HuH-7 (cell line): ENCODE data around the gene CCNI.
"Not testable (repeated sequence)": the region's sequence is repeated elsewhere in the genome, so short reads cannot be mapped to it uniquely, and the experiment has no call there.

Experiments
- DNase-seq: peaks from one replicate; pipeline ENCODE4 v3.0.0; 2011; ENCODE audit warnings: low spot score

The CCNI gene, protein sequence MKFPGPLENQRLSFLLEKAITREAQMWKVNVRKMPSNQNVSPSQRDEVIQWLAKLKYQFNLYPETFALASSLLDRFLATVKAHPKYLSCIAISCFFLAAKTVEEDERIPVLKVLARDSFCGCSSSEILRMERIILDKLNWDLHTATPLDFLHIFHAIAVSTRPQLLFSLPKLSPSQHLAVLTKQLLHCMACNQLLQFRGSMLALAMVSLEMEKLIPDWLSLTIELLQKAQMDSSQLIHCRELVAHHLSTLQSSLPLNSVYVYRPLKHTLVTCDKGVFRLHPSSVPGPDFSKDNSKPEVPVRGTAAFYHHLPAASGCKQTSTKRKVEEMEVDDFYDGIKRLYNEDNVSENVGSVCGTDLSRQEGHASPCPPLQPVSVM

GRCh38 chr4:77075869-77076799 is at the start of gene CCNI:
Gene CCNI (minus strand): TSS chr4:77075989. CDS start chr4:77066362, 9,627 bp downstream.
- DNase-seq = peak; percentile 85

DNA sequence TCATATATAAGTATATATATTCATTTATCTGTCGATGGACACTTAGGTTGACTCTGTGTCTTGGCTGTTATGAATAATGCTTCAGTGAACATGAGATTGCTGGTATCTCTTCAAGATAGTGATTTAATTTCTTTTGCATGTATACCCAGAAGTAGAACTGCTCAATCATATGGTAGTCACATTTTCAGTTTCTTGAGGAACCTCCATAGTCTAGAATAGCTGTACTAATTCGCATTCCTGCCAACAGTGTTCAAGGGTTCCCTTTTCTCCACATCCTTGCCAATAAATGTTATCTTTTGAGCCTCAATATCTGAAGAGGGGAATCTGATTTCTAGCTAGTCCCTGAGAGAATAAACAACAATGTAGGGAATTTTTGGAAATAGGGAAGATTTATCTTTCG is 48.8 kb upstream of the CCNI start:
- no peak for DNase-seq

DNA sequence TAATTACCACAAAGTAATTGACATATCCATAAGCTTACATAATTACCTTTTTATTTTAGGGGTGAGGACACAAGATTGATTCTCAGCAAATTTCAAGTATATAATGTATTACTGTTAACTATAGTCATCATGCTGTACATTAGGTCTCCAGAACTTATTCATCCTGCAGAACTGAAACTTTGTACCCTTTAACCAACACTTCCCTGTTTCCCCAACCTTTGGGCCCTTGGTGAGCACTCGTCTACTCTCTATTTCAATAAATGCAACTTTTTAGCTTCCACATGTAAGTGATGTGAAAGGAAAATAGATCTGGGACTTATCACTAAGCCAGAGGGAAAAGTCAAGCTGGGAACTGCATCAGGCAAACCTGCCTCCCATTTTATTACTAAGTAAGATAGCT is 47.6 kb upstream of the CCNI start:
- no peak for DNase-seq

GRCh38 chr4:77122656-77123055 is 46.9 kb upstream of the CCNI start:
- DNase-seq = no peak

DNA sequence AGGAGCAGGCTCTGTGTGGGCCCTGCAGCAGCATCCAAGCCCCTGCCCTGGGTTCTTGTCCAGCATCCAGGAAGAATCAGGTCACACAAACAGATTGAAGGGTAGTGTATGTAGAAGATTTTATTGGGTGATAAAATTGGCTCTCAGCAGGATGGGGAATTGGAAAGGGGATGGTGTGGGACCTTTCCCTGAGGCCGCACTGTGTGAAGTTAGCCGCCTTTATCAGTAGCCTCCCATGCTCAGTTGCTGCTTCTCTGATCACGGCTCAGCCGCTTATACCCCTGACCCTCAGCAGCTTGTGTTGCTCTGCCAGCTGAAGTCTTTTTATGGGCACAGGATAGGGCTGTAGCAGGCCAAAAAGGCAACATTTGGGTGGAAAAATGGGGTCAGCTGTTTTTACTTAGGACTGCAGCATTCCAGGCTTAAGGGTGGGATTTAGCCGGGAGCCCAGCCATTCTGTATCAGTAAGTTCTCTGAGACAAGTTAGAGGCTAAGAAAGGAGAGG is 46.0 kb upstream of the CCNI start:
- no peak for DNase-seq

DNA sequence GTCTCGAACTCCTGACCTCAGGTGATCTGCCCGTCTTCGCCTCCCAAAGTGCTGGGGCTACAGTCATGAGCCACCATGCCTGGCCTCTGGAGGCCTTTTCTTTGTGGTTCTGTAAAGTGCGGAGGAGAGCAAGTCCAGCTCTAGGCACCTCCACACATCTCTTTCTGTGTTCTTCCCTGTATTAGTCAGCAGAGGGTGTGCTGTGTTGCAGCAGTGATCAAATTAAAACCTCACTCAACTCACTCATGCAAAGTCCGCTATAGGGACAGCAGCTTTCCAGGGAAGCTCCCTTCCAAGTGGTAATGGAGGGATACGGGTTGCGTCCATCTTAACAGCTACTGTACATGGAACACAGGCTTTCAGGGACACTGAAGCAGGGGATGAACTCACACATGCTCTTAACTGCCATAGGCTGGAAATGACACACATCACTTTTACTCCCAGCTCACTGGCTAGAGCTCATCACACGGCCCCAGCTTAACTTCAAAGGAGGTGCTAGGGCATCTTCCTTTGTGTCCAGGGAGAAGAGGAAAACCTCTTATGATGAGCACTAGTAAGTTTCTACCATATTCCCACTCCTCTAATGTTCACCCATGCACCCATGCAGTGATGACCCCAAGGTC is 45.2 kb upstream of the CCNI start:
- DNase-seq = peak; percentile 14

GRCh38 chr4:77117721-77118120 is 41.9 kb upstream of the CCNI start:
- DNase-seq = no peak

GRCh38 chr4:77113069-77113468 is 37.3 kb upstream of the CCNI start:
- DNase-seq = no peak

DNA sequence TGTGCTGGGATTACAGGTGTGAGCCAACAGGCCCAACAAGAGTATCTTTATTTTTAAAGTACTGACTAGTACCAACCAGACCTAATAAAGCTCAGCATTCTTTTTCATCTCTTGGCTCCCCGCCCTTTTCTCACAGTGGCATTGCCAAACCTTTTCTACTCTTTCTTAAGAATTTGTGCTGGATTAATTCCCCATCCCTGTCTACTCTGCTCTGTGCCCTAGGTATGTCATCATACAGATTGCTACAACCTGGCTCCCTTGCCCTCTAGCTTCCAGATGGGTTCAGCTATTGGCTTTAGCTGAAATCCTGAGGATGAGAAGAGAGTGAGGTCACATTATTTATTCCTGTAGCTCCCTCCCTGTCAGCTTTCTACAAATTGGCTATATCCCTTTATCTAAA is 34.9 kb upstream of the CCNI start:
- DNase-seq = no peak

DNA sequence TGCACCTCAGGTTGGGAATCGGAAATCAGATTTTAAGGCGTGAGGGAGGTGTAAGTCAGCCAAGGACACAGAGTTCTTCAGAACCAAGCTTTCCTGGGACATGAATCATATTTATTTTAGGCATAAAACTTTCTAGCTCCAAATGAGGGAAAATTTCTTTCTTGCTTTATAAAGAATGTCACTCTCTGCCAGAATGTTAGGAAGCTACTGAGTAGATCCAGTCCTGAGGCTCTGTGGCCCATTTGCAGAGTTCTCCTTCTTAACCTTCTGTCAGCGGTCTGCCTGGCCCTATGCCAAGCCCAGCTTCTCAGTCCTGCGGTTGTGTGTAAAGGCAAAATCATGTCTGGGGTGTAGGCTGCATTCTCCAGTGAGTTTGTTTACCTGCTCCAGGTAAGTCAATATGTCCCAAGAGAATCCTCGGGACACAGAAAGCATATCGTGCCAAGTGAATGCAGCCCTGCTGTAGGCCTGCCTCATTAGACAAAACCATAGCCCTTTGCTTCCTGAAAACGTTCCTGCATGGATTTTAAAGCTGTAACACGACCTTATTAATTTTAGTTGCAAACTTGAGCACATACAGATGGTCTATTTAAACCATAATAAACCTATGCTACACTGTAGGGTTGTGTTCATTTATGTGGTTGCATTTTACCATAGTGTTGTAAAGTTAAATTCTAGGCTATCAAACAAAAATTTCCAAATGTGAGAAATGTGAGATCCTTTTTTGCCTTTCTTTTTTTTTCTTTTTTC is 29.2 kb upstream of the CCNI start:
- DNase-seq = peak; percentile 21

DNA sequence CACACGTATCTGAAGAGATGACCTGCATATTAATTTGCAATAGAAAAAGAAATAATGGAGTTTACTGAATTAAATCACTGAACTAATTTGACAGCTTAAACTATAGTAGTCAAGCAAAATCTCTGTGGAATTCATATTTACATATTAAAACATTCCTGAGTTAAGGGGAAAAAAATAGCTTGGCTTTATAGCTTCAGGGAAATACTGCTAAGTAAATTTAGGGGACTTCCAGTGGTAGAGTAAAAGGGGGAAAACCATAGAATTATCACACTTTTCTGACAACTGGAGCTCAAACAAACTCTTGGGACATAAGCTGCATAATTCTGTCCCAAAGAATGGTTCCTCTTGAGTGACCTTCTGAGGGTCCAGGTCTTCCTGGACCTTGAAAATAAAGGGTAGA is 28.6 kb upstream of the CCNI start:
- no peak for DNase-seq

- DNase-seq = no peak
These were observed 24.4 kb upstream of the CCNI start for GRCh38 chr4:77100234-77100633.

DNA sequence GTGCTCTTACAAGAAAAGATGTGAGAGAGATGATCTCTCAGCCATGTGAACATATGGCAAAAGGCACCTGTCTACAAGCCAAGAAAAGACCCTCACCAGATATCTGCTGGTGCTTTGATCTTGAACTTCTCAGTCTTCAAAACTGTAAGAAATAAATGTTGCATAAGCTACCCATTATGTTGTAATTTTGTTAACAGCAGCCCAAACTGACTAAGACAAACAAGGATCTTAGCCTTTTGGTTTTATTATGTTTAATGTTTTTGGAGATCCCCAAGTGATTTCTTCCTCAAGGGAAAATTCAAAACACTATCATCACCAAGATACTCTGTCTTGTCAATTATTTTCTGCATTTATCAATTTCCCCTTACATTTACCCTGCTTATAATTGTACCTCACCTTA is 21.8 kb upstream of the CCNI start:
- no peak for DNase-seq

DNA sequence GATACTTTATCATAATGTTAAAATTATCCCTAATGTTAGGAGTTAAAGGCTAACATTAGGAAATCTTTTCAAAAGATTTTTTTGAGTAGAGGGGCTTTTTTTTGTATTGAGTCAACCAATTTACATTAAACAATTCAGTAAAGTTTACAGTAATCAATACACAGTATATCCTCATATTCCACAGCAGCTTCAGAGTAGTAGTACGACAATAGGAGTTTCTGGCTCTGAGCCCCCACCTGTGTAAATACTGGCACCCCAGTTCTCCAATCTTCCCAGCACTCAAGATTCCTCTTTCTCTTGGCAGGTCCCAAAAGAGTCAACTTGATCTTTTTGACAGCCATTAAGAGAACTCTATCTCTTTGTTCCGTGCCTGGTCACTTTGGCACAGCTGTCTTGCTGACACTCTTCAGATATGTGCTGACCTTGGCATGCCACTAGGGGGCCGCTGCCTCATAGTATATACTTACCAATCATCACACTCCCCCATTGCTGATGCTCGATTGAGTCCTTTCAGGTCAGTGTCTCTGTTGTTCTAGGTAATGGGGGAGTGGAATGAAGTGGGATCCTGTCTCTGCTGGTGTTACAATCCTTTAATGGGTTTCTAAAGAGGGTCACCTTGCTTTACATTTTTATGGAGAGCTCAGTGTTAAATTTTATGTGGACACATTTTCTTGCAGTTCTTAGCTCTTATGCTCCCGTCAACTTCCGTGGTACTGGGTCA is 19.5 kb upstream of the CCNI start:
- DNase-seq = peak; percentile 55

DNA sequence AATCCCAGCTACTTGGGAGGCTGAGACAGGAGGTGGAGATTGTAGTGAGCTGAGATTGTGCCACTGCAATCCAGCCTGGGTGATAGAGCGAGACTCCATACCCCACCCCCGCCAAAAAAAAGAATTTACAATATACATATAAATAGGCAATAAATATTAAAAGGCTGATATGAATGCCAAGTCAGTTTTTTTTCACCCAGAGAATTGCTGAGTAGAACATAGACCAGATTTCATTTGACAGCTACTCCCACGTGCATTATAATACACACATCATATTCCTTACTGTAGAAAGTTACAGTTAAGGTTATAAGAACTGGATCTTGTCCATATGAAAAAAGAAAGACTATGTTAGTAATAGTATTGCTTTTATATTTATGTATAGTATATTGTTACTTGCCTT is 18.7 kb upstream of the CCNI start:
- DNase-seq = no peak

DNA sequence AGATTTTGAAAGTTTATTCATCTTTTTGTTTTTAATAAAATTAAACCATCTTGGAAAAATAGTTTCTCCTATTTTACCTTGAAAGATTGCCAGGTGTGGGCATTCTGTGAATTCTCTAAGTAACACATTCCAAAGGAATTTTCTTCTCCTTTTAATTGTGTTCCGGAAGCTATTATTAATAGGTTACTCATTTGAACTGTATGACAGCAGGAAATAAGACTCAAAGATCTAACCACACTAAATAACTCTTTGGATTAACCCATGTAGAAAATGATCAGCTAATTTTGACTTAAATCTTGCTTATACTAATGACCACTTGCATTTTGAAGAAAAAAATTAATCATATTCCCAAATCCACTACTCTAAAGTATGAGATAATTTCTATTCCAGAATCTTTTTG is 17.6 kb upstream of the CCNI start:
- DNase-seq = no peak

DNA sequence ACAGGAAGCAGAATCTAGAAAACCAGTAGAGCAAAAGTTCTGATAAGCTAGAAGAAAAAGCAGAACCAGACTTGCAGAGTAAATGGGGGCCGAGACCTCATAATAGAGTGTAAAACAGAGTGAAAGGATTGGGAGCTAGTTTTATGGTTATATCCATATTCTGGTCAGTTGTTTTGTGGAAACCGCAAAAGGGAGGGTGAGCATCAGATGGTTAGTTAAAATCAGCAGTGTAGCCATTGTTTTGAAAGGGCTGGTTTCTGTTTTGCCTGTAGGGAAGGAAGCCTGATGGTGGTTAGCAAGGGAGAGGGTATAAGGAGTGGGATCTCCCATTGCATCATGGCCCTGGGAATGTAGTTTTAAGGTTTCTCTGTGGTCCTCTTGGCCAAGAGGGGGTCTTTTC is 17.2 kb upstream of the CCNI start:
- no peak for DNase-seq

- DNase-seq = no peak
These were observed 14.1 kb upstream of the CCNI start for GRCh38 chr4:77089866-77090265.

- DNase-seq = not testable (repeated sequence)
These were observed 11.2 kb upstream of the CCNI start for GRCh38 chr4:77087027-77087426.

DNA sequence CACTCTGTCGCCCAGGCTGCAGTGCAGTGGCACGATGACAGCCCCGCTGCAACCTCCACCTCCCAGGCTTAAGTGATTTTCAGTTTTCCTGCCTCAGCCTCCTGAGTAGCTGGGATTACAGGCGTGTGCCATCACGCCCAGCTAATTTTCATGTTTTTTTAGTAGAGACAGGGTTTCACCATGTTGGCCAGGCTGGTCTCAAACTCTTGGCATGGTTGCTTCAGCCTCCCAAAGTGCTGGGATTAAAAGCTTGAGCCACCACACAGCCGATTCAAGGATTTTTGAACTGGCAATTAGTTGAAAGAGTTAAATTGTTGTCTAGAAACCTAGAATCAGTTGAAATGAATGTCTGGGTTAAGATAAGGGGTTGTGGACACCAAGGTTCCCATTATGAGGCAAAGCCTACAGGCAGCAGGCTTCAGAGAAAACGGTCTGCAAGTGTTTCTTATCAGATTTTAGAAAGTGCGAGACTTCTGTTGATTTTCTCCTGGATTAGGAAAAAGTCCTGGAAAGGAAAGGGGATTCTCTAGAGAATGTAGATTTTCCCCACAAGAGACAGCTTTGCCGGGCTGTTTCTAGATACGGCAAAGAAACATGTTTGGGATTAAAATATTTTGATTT is 8.3 kb upstream of the CCNI start:
- DNase-seq = no peak
